ENCODE results near the gene S1PR1. TPM values are rescaled to one million over a fixed set of nuclear protein-coding genes. Genes with fewer than 3 reads are reported as not detected.

Gene S1PR1
- polyA plus RNA-seq, 1 donor (not counting 4 experiments of a cell fraction or from before 2014, with no cell fraction given) = 3.1 TPM

GRCh38 chr1:101238681-101239094 lies 1.9 kb downstream of the S1PR1 start:
- H3K4me1 ChIP-seq (ENCODE audit: control insufficient read depth, extremely low read depth, insufficient read depth, low read length) = peaks cover 17% of the 10 kb centered on the region
- H3K36me3 ChIP-seq (ENCODE audit: control insufficient read depth in 2 of 2, extremely low read depth in 1 of 2, insufficient read depth in 2 of 2, low read length in 2 of 2) = peaks cover 4 to 6% of the 10 kb centered on the region in 2 experiments
- FAIRE-seq = no peak
- H3K4me3 ChIP-seq (ENCODE audit: control insufficient read depth in 2 of 3, extremely low read depth in 1 of 3, insufficient read depth in 2 of 3, low read depth in 1 of 3, low read length in 3 of 3) = peak overlapping the region in 2 of 3 experiments; percentile 42 to 45
- H3K27ac ChIP-seq (ENCODE audit: control insufficient read depth, insufficient read depth, low read length) = peak overlapping the region; percentile 3
- dilution Hi-C loops (cut with MboI; ENCODE audit: extremely low pct_ligation_motif_present, low sequenced_read_pairs) = no loop called here
- no peaks in the 10 kb centered on the region for H3K9me3 ChIP-seq (ENCODE audit: control insufficient read depth, low read depth, low read length)
- peak; percentile 57 for DNase-seq (ENCODE audit: low read depth, low spot score)
- TF ChIP-seq CTCF (optimal IDR thresholded peaks at IDR 0.05 in 1 of 3, IDR thresholded peaks at IDR 0.05 in 1 of 3, conservative IDR thresholded peaks at IDR 0.05 in 1 of 3; ENCODE audit: extremely low read depth in 1 of 3, insufficient read depth in 2 of 3, low read length in 3 of 3) = peak; percentile 90 to 98 (median 95)
- TF ChIP-seq EZH2 (IDR thresholded peaks at IDR 0.05; ENCODE audit: low read length) = no peak
- H3K79me2 ChIP-seq (ENCODE audit: control insufficient read depth, insufficient read depth, low read length) = peaks cover 1% of the 10 kb centered on the region
- H3K9ac ChIP-seq (ENCODE audit: control insufficient read depth, extremely low read depth, insufficient read depth, low read length) = no peak overlapping the region
- H3K9me1 ChIP-seq (ENCODE audit: control insufficient read depth, extremely low read depth, insufficient read depth, low read length) = no peaks in the 10 kb centered on the region
- H2AFZ ChIP-seq (ENCODE audit: control insufficient read depth, low read length) = no peak overlapping the region
- no peaks in the 10 kb centered on the region for H3K27me3 ChIP-seq (ENCODE audit: control insufficient read depth, extremely low read depth, insufficient read depth, low read length)
- peak overlapping the region; percentile 52 for H3K4me2 ChIP-seq (ENCODE audit: control insufficient read depth, extremely low read depth, insufficient read depth, low read depth, low read length)
- H4K20me1 ChIP-seq (ENCODE audit: control insufficient read depth, extremely low read depth, insufficient read depth, low read length) = no peaks in the 10 kb centered on the region

- H4K20me1 ChIP-seq (ENCODE audit: control insufficient read depth, extremely low read depth, insufficient read depth, low read length) = no peaks in the 10 kb centered on the region
- H3K9me3 ChIP-seq (ENCODE audit: control insufficient read depth, low read depth, low read length) = no peaks in the 10 kb centered on the region
- FAIRE-seq = no peak
- H3K4me1 ChIP-seq (ENCODE audit: control insufficient read depth, extremely low read depth, insufficient read depth, low read length) = peaks cover 17% of the 10 kb centered on the region
- DNase-seq (ENCODE audit: low read depth, low spot score) = no peak
- dilution Hi-C loops (cut with MboI; ENCODE audit: extremely low pct_ligation_motif_present, low sequenced_read_pairs) = no loop called here
- H3K4me2 ChIP-seq (ENCODE audit: control insufficient read depth, extremely low read depth, insufficient read depth, low read depth, low read length) = peak overlapping the region; percentile 52
- H3K27ac ChIP-seq (ENCODE audit: control insufficient read depth, insufficient read depth, low read length) = no peak overlapping the region
- TF ChIP-seq EZH2 (IDR thresholded peaks at IDR 0.05; ENCODE audit: low read length) (no peak), CTCF (optimal IDR thresholded peaks at IDR 0.05 in 1 of 3, IDR thresholded peaks at IDR 0.05 in 1 of 3, conservative IDR thresholded peaks at IDR 0.05 in 1 of 3; ENCODE audit: extremely low read depth in 1 of 3, insufficient read depth in 2 of 3, low read length in 3 of 3) (peak in 1 of 3 experiments; percentile 6)
- no peak overlapping the region for H2AFZ ChIP-seq (ENCODE audit: control insufficient read depth, low read length)
- no peak overlapping the region for H3K9ac ChIP-seq (ENCODE audit: control insufficient read depth, extremely low read depth, insufficient read depth, low read length)
- peaks cover 4 to 6% of the 10 kb centered on the region in 2 experiments for H3K36me3 ChIP-seq (ENCODE audit: control insufficient read depth in 2 of 2, extremely low read depth in 1 of 2, insufficient read depth in 2 of 2, low read length in 2 of 2)
- H3K9me1 ChIP-seq (ENCODE audit: control insufficient read depth, extremely low read depth, insufficient read depth, low read length) = no peaks in the 10 kb centered on the region
- H3K79me2 ChIP-seq (ENCODE audit: control insufficient read depth, insufficient read depth, low read length) = peaks cover 1% of the 10 kb centered on the region
- no peak overlapping the region for H3K4me3 ChIP-seq (ENCODE audit: control insufficient read depth in 2 of 3, extremely low read depth in 1 of 3, insufficient read depth in 2 of 3, low read depth in 1 of 3, low read length in 3 of 3)
- H3K27me3 ChIP-seq (ENCODE audit: control insufficient read depth, extremely low read depth, insufficient read depth, low read length) = no peaks in the 10 kb centered on the region
Measured at GRCh38 chr1:101239095-101240040, 2.5 kb downstream of the S1PR1 start.
